Heart right ventricle (tissue), 16 donors: ENCODE measurements around the gene KRTAP5-8. TPM values are rescaled to one million over a fixed set of nuclear protein-coding genes. Genes with fewer than 3 reads are reported as not detected.

Source experiments
- ATAC-seq, 8 donors: fragments of 200-7000 bp; cut with Tn5 transposase; one replicate each; pipeline ENCODE4 v1.9.1; 2020; ENCODE audit warnings: mild to moderate bottlenecking in 8 of 8, moderate library complexity in 8 of 8, moderate number of reproducible peaks in 1 of 8
- DNase-seq, 2 donors: peaks; one replicate each; pipeline ENCODE4 v3.0.0-alpha.2; 2020
- H3K27ac ChIP-seq, 10 donors: fragments of 200-600 bp; sonication (generic) in 2 of 10; one replicate each; pipeline versions ENCODE4 v1.5.0 to v1.8.0; 2020 to 2022; ENCODE audit warnings: mild to moderate bottlenecking in 3 of 10
- H3K27me3 ChIP-seq, 7 donors: fragments of 200-600 bp; one replicate each; pipeline ENCODE4 v1.8.0; 2021 to 2022; ENCODE audit warnings: mild to moderate bottlenecking in 2 of 7
- H3K36me3 ChIP-seq, 9 donors: fragments of 200-600 bp; sonication (generic) in 1 of 9; one replicate each; pipeline versions ENCODE4 v1.5.0 to v1.8.0; 2020 to 2022; ENCODE audit warnings: mild to moderate bottlenecking in 2 of 9
- H3K4me1 ChIP-seq, 9 donors: fragments of 200-600 bp; sonication (generic) in 1 of 9; one replicate each; pipeline versions ENCODE4 v1.5.0 to v1.8.0; 2020 to 2022; ENCODE audit warnings: mild to moderate bottlenecking in 4 of 9
- H3K4me3 ChIP-seq, 10 donors: fragments of 200-600 bp; sonication (generic) in 2 of 10; one replicate each; pipeline versions ENCODE4 v1.5.0 to v1.8.0; 2020 to 2022; ENCODE audit warnings: mild to moderate bottlenecking in 7 of 10, moderate library complexity in 2 of 10
- H3K9me3 ChIP-seq, 11 donors: fragments of 200-600 bp in 10 of 11; sonication (generic) in 2 of 11; one replicate each; pipeline versions ENCODE4 v1.5.0 to v1.8.0; 2013 to 2022; ENCODE audit warnings: mild to moderate bottlenecking in 2 of 11, control low read depth in 1 of 11, moderate library complexity in 1 of 11
- CTCF ChIP-seq, 9 donors: fragments of 200-600 bp; sonication (generic) in 2 of 9; IDR thresholded peaks; one replicate each; pipeline versions ENCODE4 v1.5.0 to v1.8.0; 2021 to 2022; ENCODE audit warnings: antibody characterized with exemption in 9 of 9, mild to moderate bottlenecking in 5 of 9, moderate library complexity in 1 of 9
- WGBS, 2 donors: extraction: QIAGEN DNeasy Blood & Tissue Kit; methylation state at CpG; one replicate each; pipeline ENCODE4 v1.1.7; 2013; ENCODE audit warnings: inconsistent platforms in 1 of 2; 5-methylcytosine and 5-hydroxymethylcytosine counted together
- intact Hi-C, 10 donors: fragments of 100-400 bp; cut with DNase I; formaldehyde crosslinking; loops; one replicate each; pipeline versions ENCODE4 v1.11.1 to v1.14.2; 2022
- polyA plus RNA-seq, 2 donors: library from polyadenylated mRNA; stranded (reverse); fragments of 200-250 nt; gene quantifications; one replicate each; pipeline ENCODE4 v1.2.3, GENCODE V29; 2013
- total RNA-seq, 10 donors: library from RNA; stranded (reverse); fragmentation: NEBNext Ultra II Directional in 3 of 10; extraction: Animal tissue kit (Norgen Biotek cat#: 25700) in 3 of 10; gene quantifications; one replicate each; pipeline versions ENCODE4 v1.2.1 to v1.2.4, GENCODE V29; 2021 to 2023
- donor health status: Arrhythmogenic right ventricular cardiomyopathy.
- donor health status: ischemic (EF 13 %, LVEDD 7.1; RV severe dilation, severe dysfunction).
- donor health status: healthy with polysubstance abuse.
- donor health status: DM: no; HTN: yes; CAD: no.
- donor health status: DM: no; HTN: no; CAD: no.
- donor health status: ischemic (EF 25% LVEDD 6.9; RV normal size, moderate dysfunction).
- donor health status: ischemic (EF 25% LVEDD 5.7; RV mildly dilated, moderate dysfunction).
- donor health status: healthy.
- donor health status: DM: yes; HTN: yes; CAD: no.
- donor health status: Ischemic cardiomyopathy.
- donor health status: ischemic (EF 35%, LVEDD 5.7; RV mildly dilated, moderate dysfunction).
- donor health status: nonischemic (EF 11% LVEDD 7.7; RV severe dilation, severe dysfunction).
- donor health status: DM: yes; HTN: yes; CAD: no.
- donor health status: PGD.
- donor health status: ischemic (EF 29% LVEDD 5.4; RV normal size, mild dysfunction).
- donor health status: nonischemic (EF 23%, LVEDD 6.1; RV moderate dilation, normal function).

The KRTAP5-8 gene
- total and polyA plus RNA-seq, 12 donors: not detected

- no peak for ATAC-seq
- TF ChIP-seq CTCF (IDR thresholded peaks at IDR 0.05): no peak
- Histone ChIP-seq H3K27me3 (no peaks in the 10 kb centered on the region), H3K4me1 (peaks cover 0 to 14% (median 4%) of the 10 kb centered on the region in 9 donors), H3K36me3 (peaks cover 0 to 85% (median 32%) of the 10 kb centered on the region in 9 donors), H3K4me3 (no peak overlapping the region), H3K27ac (no peak overlapping the region), H3K9me3 (no peaks in the 10 kb centered on the region)
- 96 to 97% methylated on average over 28 of the region's 28 CpGs for WGBS, 2 donors
- DNase-seq: no peak
- intact Hi-C loops: no loop called here
These were observed 47.0 kb upstream of the KRTAP5-8 start for GRCh38 chr11:71490731-71491390.

- ATAC-seq (no peak), DNase-seq (no peak)
- Histone ChIP-seq H3K9me3 (peaks cover 0 to 3% (median 0%) of the 10 kb centered on the region in 11 donors), H3K4me1 (peaks cover 0 to 14% (median 4%) of the 10 kb centered on the region in 9 donors), H3K36me3 (peaks cover 0 to 85% (median 35%) of the 10 kb centered on the region in 9 donors), H3K27me3 (no peaks in the 10 kb centered on the region), H3K4me3 (no peak overlapping the region), H3K27ac (no peak overlapping the region)
- intact Hi-C loops: no loop called here
- no peak for TF ChIP-seq CTCF (IDR thresholded peaks at IDR 0.05)
- WGBS, 2 donors: 95 to 97% methylated on average over 19 of the region's 19 CpGs
These were observed 46.3 kb upstream of the KRTAP5-8 start for GRCh38 chr11:71491531-71491930.

GRCh38 chr11:71491940-71492339, 45.9 kb upstream of the KRTAP5-8 start:
- 94 to 95% methylated on average over 9 of the region's 9 CpGs for WGBS, 2 donors
- Histone ChIP-seq H3K4me3 (no peak overlapping the region), H3K27ac (no peak overlapping the region), H3K36me3 (peaks cover 0 to 85% (median 35%) of the 10 kb centered on the region in 9 donors), H3K27me3 (no peaks in the 10 kb centered on the region), H3K9me3 (peaks cover 0 to 5% (median 0%) of the 10 kb centered on the region in 11 donors), H3K4me1 (peaks cover 0 to 14% (median 4%) of the 10 kb centered on the region in 9 donors)
- no peak for TF ChIP-seq CTCF (IDR thresholded peaks at IDR 0.05)
- intact Hi-C loops: no loop called here
- no peak for DNase-seq
- no peak for ATAC-seq

GRCh38 chr11:71495286-71496230, 42.3 kb upstream of the KRTAP5-8 start:
- Histone ChIP-seq H3K27ac (no peak overlapping the region), H3K4me3 (no peak overlapping the region), H3K27me3 (no peaks in the 10 kb centered on the region), H3K4me1 (peaks cover 0 to 5% (median 0%) of the 10 kb centered on the region in 9 donors), H3K36me3 (peaks cover 0 to 100% (median 61%) of the 10 kb centered on the region in 9 donors), H3K9me3 (peaks cover 0 to 5% (median 0%) of the 10 kb centered on the region in 11 donors)
- DNase-seq (no peak), ATAC-seq (no peak)
- intact Hi-C loops: no loop called here
- no peak for TF ChIP-seq CTCF (IDR thresholded peaks at IDR 0.05)
- WGBS, 2 donors: 95 to 97% methylated on average over 20 of the region's 20 CpGs
